Germinal center (tissue), 1 donor: ENCODE results near the gene ZNRF3.

ENCODE experiments used
- DNase-seq: peaks from one replicate; pipeline ENCODE4 v3.0.0; 2012; ENCODE audit warnings: mixed read lengths, low spot score

ZNRF3 gene

DNA sequence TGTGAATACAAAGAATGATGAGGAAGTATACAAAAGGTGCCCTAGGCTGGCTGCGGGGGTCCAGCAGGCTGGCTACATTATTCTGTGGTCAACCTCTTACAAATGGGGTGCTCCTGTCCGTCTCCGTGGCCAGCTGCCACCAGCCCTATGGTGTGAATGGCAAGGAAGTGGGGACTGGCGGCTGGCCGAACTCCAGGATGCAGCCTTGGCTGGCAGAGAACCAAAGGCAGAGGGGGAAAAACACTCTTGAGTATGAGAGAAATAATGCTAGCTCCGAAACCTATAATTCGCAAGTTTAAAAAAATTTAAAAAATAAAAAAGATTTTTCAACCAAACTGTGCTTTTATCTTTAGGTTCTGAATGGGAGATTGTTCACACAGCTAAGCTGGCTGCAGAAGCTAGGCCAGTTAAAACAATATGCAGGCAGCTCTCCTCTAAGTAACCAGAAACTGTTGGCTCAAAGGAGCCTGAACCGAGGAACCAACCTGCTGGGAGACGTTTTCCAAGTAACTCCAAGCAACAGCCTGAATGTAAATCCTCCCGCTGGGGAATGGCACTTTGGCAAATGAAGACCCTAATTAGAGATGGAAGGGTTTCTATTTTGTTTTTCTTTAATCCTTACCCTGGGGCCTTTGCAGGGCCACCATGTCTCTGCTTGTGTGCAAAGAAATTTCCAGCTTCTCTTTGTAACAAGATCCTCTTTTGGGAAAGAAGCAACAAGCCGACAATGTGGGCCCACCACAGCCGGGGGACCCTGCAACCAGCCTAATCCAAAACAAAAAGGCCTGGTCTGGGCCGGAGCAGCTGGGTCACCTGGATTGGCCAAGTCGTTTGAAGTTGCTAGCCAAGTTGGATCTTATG, 128.1 kb downstream of the ZNRF3 start:
- no peak for DNase-seq

DNA sequence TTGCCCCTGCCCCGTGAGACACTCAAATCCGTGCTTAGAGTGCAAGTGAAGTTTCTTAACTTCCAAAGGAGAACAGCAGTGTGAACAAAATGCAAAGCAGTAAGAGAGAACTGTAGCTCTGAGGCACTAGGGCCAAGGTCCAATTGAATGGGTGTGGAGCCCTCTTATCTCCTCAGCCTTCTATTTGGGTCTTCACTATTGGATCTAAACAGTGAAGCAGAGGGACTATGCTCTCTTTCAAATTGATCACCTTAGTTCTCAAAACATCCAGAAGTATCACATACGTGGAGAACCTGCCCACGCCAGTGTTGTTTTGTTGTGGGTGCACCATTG, 128.7 kb downstream of the ZNRF3 start:
- DNase-seq = no peak

DNA sequence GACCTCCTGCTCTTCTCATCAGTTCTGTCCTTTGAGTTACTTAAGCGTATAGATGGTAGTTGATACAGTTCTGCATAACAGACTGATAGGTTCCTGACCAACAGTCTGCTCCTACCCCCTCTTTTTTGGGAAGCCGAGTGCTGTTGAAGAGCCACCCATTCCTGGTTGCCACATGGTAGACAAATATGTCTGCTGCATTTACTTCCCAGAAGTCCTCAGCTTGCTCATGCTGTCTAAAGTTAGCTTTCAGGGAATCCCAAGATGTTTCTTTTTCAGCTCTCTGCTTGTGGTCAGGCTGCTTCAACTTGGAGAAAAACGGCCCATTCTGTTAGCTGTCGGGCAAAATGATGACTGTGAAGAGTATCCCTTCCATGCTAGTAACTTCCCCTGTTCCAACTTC, 129.6 kb downstream of the ZNRF3 start:
- DNase-seq = no peak

DNA sequence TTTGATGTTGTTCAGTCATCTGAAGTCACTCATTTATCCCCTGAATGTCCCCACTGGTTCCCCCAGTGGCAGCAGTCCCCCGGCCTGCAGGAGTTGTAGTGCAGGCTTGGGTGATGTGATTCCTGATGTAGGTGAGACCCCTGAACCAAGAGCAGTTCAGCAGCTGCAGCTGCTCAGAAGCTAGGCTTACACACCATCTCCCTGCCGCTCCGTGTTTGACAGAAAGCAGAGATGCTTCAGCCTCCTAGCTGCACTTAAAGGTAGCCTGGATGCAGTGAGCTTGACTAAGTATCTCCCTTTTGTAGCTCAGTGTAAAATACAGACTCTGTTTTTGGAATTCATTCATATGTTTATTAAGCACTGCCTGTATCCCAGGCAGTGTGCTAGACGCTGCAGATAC, 130.9 kb downstream of the ZNRF3 start:
- no peak for DNase-seq

DNA sequence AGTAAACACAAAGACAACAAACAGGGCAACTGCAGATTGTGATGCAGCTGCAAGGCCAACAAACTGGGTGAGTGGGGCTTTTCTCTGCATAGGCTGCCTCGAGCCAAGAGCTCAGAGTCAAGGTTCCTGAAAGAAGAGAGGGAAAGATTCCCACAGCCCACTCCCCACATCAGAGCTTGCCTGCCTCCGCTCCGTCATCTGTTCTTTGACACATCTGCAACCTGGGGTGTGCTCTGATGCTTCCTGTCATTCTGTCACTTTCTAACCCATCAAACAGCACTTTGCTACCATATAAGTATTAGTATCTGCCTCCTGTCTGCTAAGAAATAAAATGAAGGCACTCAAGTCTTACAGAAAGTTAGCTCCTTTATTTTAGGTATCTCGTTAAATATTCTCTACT, 131.4 kb downstream of the ZNRF3 start:
- no peak for DNase-seq

DNA sequence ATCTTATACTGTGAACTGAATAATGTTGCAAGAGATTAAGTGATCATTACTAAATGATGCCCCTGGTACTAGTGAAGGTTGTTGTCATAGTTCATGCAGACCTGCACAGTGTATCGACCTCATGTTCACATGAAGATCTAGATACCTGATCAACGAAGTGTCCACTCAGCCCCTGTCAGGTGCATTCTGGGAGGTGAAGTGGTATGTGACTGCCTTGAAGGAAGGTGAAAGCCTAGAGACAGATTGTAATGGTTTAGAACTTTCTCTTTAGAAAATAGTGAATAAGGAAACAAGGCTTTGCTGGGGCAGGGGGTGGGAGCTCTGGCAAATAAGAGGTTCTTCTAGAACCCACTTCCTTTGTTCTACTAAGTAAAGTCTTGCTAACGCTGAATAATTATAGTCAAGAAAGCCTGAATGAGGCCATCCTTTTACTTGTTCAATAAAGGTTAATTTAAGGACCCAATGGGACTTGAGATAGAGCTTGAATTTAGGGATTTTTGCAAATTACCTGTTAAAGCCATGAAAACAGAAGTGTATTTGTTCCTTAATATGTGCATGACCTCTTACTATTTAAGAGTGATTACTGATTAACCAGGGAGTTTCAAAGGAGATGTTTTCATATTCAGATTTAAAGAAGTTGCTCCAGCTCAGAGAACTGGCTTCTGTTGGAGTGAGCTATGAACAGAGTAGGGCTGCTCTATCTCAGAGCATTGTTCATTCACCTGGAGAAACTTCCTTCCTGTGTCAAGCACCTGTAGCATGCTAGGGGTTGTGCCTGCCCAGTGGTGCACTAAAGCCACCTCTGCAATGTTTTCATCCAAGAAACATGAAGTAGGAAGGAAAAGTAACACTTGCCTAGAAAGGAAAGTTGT, 132.9 kb downstream of the ZNRF3 start:
- DNase-seq = no peak

DNA sequence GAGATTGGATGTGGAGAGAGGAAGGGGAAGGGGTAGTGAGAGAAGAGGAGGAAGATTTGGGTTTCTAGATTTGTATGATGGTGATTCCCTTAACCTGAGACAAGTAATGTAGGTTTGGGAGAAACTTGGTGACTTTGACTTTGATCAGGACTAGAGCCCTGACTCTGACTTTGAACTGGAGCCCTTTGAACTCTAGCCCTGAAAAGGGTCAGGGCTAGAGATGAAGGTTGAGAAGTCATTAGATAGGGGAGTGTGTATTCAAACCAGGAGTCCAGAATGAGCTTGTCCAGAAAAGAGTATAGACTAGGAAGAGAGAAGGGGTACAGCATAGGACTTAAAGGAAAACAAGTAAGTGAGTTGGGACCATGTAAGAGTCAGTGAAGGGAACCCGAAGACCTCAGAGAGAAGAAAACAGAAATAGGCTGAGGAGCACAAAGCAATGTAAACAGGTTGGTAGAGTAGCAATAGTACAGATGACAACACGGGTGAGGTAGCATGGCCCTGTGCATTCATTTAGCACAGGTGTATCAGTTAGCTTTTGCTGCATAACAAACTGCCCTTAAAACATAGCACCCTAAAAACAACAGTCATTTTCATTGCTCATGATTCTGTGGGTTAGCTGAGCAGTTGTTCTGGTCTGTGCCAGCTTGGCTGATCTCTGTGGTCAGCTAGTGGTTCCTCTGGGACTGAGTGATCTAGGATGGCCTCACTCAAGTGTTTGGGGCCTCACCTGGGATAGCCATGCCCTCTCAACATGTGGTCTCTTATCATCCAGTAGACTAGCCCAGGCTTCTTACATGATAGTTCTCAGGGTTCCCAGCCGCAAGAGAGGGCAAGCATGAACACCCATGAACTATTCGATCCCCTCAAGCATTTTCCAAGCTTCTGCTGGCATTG, 135.2 kb downstream of the ZNRF3 start:
- DNase-seq = no peak

DNA sequence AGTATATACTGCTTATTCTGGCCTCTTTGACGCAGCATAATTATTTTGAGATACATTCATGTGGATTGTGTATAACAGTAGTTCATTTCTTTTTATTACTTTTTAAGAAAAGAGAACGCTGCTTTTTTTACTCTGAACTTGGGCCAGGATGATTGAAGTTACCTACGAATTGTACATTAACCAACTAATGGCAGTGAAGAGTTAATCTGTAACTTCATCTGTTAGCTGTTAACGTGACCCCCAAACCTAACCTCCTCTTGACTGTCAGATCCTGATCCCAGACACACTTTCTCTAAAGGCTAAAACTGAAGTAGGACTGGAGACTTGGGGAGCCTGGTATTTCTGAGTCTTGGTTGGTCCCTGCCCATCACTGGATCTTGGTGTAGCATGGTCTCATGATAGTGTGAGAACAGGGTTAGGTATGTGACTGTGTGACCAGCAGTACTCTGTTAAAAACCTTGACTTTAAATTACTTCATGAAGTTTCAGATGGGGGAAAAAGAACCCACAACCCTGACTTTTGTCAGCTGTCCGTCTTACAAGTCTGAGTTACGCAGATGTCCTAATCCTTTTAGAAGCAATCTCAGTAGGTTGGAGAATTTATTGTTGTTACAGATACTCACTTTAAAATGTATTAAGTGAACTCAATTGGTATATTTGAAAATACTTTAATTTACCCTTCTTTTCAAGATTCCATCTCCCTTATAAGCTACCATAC, 138.9 kb downstream of the ZNRF3 start:
- no peak for DNase-seq

DNA sequence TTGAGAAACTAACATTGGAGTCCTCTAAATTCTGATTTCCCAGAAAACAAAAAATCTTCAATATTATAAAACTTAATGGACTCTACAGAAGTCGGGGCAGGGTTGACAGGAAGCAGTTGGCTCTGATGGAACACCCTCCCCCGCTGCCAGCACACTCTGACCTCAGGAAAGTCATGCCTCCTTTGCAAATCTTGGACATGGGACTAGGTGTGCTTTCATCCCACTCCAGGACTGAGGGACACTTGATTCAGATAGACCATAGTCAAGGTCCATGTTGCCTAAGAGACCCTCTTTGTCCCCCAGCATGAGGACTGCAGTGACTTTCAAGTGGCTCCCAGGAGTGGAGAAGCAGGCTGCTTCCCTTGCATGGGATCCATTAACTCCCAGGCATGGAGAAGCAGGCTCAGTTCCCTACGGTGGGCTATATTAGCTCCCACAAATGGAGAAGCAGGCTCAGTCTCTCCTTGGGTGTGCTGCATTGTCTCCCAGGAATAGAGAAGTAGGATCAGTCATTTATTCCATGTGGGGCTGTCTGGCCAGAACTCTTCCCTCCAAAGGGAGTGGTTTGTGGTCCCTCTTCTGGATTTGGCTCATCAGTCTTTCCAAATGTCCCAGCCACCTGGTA, 139.9 kb downstream of the ZNRF3 start:
- DNase-seq = no peak

DNA sequence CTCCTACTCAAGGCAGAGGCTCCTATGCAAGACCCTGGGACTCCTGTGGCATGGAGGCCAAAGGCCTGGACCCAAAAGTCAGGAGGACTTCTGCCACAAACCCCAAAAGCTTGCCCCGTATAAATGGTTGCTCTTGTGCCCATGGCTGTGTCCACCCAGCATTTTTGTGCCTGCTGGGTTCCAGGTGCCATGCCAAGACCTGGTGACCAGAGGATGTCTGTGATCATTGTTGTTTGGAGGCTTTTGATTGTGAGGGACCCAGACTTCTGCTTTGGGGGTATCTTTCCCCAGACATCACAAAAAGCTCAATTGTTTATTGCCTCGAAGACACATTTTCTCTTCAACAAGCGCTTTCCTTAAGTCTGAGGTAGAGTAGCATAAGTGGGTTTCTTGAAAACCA, 143.2 kb downstream of the ZNRF3 start:
- DNase-seq = no peak

DNA sequence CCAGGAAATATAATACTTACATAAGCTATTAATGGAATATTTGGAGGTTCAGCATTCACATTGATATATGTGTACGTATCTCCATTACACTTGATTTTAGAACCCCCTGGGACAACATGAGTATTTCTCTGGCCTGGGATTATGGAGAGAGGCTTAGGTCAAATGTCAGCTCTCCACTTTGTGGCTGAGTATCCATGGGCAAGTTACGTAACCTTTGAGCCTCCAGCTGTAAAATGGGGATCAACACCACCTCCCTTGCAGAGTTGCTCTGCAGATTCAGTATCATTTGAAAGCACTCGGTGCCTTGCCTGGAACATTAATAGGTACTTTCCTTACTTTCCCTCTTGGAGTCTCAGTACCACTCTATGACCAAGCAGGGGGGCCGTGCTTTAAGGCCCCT, 145.1 kb downstream of the ZNRF3 start:
- DNase-seq = no peak

DNA sequence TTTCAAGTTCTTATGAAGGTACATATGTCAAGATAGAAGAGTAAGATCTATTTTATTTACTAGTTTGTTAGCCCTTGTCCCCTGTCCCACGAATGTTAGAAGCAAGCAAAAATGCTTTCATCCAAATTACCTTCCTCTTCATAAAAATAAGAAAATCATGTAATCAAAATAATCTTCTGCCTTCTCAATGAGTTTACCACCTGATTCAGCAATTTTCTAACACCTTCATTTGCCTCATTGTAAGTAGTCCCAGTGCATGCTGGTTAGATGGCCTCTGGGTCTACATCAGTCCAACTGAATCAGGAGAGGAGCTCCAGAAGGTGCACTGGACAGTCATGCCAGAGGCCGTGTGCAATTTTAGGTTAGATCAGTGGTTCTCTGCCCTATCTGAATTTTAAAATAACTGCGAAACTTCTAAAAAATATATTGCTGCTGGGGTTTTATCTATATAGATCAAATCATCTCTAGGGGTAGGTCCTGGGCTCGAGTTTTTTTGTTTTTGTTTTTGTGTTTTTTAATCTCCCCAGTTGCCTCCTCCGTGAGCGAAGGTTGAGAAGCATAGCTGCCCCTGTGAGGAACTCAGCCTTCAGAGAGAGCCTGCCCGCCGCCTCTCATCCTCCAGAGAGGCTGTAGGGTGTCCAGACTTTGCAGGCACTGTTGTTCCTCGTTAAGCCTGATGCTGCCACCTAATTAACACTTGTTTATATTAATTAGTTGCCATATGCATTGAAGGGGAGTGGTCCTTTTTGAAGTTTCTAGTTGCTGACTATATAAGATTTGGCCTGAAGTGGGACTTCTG, 146.0 kb downstream of the ZNRF3 start:
- DNase-seq = no peak

DNA sequence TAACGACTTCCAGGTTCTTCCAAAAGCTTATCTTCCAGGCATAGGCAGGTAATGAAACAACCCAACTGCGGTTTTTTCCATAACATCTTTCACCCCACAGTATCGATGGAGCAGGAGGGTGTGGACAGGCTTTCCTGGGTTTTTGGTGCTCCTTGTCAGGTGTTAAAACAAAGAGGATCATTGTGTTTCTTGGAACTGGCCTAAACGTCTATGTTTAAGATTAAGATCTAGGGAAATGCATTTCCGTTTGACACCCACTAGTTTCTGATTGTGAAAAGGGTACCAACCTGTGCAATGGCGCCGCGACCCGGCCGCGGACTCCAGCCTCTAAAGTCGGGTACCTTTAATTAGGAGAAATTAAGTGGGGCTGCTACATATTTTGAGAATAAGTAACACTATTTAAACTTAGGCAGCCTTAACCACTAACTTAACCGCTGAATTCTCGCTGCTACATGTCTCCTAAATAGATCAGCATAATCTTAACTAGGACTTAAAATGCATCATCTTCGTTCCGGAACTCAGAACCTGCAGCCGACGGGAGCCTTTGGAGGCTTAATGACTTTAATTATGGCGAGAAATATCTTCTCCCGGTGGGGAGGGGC, 146.7 kb downstream of the ZNRF3 start:
- no peak for DNase-seq

DNA sequence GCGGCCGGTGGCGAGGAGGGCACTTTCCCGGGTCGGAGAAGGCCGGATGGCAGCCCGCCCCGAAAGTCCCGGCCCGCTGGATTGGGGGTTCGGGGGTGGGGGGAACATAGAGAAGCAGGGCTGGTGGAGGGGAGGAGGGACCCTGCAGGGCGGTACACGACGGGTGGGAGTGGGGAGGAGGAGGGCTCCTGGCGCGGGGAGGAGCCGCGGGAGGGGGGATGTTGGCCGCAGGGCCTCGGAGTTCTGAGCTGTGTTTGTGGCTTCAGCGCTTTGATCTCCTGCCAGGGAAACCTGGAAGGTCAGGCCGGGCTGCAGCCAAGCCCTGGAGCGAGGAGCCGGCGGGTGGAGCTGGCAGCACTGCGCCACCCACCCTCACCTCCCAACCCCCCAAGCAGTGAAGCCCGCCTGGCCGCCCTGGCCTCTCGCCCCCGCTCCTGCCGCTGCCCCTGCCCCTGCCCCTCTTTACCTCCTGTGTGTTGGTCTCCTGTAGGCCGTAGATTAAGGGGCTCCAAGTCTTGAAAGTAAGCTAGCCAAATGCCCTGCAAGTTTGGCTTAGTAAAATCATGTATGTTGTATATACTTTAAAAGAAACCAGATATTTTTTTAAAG, 147.3 kb downstream of the ZNRF3 start:
- DNase-seq = no peak

DNA sequence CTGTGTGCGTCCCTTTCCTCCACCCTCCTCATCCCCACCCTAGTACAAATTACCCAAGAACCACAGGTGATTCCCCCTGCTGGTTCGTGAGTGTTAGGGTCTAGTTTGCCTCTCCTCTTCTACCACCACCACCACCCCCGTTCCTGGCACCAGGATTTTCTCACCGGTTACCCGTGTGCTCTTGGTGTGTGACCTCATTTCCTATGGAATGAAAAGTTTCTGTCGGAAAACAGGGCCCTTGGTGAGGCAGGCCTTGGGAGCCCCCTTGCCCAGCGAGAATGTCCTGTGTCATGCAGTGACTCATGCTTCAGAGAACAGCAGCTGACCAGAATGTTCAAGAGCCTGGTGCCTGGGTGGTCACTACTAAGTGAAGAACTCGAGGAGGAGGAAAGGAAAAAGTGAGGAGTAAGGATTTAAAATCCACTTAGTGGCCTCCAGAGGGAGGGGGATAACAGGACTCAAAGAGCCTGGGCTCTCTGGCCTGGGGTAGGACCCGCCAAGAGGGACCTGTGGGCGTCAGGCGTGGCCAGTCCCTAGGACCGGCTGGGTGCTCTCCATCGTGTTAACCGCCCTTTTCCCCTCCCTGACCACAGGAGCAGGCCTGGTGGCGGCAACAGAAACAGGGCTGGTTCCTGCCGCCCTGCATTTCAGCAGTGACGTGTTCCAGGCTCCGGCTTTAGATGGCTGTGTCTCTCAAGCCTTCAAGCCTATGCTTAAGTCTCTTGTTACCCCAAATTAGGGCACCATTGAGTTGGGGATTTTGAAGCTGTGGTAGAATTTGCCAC, 148.0 kb downstream of the ZNRF3 start:
- DNase-seq = no peak

DNA sequence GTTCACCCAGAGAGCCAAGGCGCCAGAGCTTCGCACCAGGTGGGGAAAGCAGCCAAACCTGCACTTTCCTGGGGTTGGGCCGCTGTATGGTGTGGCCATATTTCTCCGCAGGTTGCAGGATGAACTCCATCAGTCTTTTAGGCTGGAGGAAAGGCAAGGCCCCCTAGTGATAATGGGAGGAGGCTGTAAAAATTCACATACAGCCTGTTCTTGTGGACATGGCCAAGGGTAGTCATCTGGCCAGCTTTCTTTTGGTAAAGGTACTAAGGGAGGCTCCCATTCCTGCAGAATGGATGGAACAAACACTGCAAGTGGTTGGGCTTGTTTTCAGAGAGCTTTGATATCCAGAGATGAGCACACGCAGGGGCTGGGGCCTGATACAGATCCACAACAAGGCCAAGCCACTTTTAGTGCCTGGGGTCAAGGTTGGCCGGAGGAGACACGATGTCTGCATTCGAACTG, 148.7 kb downstream of the ZNRF3 start:
- DNase-seq = no peak

DNA sequence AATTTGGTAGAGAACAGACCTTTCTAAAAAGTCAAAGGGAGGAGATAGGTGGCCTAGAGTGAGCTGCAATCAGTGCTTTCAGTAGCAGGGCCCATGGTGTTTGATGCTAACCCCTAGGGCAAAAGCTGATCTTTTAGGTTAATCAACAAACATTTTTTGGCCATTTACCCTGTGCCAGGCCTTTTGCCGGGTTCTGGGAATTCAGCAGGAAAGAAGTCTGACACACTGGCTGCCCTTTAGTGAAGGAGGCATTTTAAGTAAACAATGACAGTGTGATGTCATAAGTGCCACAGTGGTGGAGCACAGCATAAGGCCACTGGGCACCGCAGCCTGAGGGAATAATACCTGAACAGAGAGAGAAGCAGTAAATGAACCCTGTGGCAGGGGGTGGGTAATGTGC, 149.2 kb downstream of the ZNRF3 start:
- DNase-seq = no peak

DNA sequence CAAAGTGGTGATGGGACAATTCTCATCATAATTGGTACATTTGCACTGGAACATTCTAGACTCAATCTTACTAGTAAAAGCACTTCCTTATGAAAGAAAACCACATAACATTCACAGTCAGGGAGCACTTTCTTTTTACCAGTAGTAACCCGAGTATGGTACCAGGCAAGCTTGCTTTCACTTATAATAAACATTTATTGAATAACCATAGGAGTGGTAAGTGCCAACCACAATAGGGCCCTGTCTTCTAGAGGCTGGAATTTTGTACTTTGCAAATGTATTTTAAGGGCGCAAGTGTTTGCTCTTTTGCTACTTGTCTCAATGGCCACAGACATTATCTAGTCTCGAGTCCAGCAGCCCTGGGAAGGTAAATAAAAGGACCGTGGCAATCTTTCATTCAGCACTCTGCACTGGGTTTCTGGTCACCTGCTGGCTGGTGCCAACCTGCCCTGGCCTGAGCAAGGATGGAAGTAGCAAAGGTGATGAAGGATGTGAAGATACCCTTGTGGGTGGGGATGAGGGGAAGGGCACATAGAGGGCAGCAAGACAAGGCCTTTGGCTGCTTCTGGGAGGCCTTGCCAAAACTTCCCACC, 154.1 kb downstream of the ZNRF3 start:
- no peak for DNase-seq
